Stimulated activated naive CD4-positive, alpha-beta T cell (primary cell): Measurements from ENCODE around the gene DISP1.

Experiments used
- DNase-seq, 6 experiments: peaks; one replicate each; lab custom pipeline; 2025; lab: John Stamatoyannopoulos, UW

The DISP1 gene, protein sequence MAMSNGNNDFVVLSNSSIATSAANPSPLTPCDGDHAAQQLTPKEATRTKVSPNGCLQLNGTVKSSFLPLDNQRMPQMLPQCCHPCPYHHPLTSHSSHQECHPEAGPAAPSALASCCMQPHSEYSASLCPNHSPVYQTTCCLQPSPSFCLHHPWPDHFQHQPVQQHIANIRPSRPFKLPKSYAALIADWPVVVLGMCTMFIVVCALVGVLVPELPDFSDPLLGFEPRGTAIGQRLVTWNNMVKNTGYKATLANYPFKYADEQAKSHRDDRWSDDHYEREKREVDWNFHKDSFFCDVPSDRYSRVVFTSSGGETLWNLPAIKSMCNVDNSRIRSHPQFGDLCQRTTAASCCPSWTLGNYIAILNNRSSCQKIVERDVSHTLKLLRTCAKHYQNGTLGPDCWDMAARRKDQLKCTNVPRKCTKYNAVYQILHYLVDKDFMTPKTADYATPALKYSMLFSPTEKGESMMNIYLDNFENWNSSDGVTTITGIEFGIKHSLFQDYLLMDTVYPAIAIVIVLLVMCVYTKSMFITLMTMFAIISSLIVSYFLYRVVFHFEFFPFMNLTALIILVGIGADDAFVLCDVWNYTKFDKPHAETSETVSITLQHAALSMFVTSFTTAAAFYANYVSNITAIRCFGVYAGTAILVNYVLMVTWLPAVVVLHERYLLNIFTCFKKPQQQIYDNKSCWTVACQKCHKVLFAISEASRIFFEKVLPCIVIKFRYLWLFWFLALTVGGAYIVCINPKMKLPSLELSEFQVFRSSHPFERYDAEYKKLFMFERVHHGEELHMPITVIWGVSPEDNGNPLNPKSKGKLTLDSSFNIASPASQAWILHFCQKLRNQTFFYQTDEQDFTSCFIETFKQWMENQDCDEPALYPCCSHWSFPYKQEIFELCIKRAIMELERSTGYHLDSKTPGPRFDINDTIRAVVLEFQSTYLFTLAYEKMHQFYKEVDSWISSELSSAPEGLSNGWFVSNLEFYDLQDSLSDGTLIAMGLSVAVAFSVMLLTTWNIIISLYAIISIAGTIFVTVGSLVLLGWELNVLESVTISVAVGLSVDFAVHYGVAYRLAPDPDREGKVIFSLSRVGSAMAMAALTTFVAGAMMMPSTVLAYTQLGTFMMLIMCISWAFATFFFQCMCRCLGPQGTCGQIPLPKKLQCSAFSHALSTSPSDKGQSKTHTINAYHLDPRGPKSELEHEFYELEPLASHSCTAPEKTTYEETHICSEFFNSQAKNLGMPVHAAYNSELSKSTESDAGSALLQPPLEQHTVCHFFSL (N-terminal part only)

DNA sequence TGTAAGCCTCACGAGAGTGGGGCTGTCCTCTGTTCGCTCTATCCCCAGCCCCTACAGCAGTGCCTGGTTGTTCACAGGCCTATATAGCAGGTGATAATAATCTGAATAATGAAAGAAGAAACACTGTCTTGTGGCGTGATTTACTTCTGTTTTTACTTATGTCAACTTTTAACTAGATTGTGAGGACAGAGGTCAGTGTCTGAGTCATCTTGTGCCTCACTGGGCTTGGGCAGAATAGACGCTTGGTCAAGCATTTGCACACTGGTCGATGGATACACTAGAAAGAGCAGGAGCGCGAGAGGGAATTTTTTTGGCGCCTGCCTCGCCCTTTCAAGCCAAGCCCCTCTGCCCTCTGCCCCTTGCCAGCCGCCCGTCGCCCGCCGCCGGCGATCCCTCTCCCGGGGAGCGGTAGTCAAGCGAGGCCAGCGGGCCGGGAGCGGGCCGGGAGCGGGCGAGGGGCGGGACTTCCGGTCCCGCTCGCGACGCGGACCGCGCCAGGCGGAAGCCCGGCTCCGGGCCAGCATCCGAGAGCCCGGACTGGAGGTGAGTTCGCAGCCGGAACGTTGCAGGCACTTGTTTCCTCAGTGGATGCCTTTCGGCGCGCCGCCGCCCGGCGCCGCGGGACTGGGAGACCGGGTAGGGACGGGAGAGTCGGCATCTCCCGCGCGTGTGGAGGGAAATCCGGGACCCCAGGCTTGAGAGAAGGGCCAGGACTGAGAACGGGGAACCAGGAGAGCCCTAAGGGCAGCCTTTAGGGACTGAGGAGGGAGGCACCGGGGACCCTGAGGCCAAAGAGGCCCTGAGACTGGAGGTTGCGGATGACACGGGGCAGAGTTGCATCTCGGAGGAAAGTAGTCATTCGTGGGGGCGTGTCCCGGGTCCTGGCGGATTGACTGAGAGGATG is at the start of gene DISP1:
DISP1 (plus strand) TSS at position 504 of the 904 bp plus-strand sequence. CDS start 127,785 bp downstream, outside the sequence.
- peak; percentile 40 to 65 (median 54) for DNase-seq

DNA sequence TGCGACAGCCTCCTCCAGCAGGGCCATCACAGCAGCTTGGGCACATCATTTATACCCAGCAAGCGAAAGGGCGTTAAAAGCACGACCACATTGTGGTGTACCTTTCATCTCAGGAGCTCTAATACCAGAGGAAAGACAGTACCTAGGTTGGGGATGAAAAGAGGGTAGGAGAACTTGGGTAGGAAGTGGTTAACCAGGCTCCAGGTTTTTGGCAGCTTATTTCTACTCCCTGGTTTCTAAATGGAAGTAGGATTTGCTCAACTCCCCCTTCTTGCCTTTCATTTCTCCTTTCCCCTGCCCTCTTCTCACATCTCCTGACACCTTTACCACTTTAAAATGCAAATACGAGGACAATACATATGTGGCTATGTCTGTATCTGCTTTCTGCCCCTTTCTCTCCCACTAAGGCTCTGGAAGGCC is 47.7 kb upstream of the DISP1 start:
- no peak for DNase-seq

- no peak for DNase-seq
Observed at GRCh38 chr1:222768592-222768991, 46.2 kb upstream of the DISP1 start.

- no peak for DNase-seq
Observed at GRCh38 chr1:222769181-222769580, 45.7 kb upstream of the DISP1 start.

GRCh38 chr1:222769971-222770620 is 44.7 kb upstream of the DISP1 start:
- DNase-seq, result no peak

GRCh38 chr1:222772996-222773379 is 41.9 kb upstream of the DISP1 start:
- peak in 2 of 6 experiments; percentile 15 to 42 for DNase-seq

DNA sequence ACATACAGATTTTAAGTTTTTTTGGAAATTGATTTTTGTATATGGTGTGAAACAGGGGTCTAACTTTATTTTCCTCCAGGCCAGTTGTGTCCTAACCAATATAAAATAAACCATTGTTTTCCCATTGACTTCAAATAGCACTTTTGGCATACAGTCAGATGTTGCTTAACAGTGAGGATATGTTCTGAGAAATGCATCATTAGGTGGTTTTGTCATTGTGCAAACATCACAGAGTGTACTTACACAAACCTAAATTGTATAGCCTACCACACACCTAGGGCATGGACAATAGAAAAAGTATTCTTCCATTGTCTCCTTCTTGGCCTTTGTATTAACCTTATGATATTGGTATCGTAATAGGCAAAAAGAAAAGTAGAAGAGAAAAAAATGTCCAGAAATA is 37.4 kb upstream of the DISP1 start:
- no peak for DNase-seq

GRCh38 chr1:222777977-222778376 is 36.9 kb upstream of the DISP1 start:
- DNase-seq, result no peak

DNA sequence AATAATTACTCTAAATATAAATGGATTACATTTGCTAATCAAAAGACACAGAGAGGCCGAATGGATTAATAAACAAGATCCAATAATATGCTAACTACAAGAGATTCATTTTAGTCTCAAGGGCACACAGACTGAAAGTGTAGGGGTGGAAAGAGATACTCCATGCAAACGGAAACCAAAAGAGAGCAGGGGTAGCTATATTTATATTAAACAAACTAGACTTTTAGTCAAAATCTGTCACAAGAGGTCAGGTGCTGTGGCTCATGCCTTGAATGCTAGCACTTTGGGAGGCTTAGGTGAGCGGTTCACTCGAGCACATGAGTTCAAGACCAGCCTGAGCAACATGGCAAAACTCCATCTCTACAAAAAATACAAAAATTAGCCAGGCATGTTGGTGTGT is 33.6 kb upstream of the DISP1 start:
- DNase-seq, result no peak

- no peak for DNase-seq
Observed at GRCh38 chr1:222783051-222783450, 31.8 kb upstream of the DISP1 start.

DNA sequence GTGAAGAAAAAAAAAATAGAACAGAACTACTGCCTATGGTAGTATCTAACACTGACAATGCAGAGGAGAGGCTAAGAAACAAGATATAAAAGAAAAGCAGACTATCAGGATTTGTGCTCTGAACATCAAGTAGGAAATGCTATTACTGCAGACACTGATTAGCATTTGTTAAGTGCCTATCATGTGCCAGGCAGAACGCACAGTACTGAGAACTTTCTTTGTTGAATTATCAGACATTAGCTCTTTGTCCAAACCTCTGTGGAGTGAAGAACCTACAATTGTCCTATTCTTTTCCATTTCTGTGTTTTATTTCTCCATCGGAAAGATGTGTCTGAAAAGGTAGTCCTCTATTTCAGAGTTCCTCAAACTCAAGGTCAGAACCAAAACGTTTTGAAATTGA is 30.5 kb upstream of the DISP1 start:
- DNase-seq, result no peak

GRCh38 chr1:222784916-222785315 is 29.9 kb upstream of the DISP1 start:
- no peak for DNase-seq

DNA sequence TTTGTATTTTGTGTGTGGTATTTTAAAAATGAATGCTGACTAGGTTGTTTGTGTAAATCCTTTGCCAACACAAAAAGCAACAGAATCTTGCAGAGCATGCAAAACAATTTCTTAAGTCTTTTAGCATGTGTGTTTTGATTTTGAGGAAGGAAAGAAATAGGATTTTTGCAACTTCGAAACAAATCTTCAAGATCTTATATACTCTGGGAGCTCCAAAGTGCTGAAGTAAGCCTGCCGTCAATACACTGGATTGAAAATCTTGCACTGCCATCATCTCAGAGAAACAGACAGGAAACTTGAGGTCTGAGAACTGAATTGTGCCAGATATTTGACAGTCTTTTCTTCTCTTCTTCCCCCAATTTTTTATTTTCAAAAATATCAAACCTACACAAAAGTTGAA is 29.3 kb upstream of the DISP1 start:
- no peak for DNase-seq

GRCh38 chr1:222786121-222786520 is 28.7 kb upstream of the DISP1 start:
- no peak for DNase-seq

DNA sequence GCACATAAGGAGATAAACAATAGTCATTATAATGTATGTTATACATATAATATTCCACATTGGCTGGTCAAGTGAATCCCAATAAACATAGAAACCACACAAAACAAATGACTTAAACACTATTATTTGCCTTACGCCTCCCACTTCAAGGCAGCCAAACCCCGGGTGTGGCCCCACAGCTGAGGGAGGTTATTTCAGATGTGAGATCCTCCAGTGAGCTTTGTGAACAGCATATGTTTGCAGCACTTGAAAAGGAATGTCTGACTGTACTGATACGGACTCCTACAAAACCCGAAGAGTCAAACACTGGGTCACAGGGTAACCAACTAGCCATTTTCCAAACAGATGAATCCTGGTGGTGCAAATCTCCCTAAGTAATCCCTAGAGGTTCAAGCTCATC is 27.1 kb upstream of the DISP1 start:
- no peak for DNase-seq

GRCh38 chr1:222788402-222789156 is 26.3 kb upstream of the DISP1 start:
- no peak for DNase-seq

- DNase-seq, result no peak
Observed at GRCh38 chr1:222790115-222790514, 24.7 kb upstream of the DISP1 start.

GRCh38 chr1:222790520-222790919 is 24.3 kb upstream of the DISP1 start:
- DNase-seq, result no peak

DNA sequence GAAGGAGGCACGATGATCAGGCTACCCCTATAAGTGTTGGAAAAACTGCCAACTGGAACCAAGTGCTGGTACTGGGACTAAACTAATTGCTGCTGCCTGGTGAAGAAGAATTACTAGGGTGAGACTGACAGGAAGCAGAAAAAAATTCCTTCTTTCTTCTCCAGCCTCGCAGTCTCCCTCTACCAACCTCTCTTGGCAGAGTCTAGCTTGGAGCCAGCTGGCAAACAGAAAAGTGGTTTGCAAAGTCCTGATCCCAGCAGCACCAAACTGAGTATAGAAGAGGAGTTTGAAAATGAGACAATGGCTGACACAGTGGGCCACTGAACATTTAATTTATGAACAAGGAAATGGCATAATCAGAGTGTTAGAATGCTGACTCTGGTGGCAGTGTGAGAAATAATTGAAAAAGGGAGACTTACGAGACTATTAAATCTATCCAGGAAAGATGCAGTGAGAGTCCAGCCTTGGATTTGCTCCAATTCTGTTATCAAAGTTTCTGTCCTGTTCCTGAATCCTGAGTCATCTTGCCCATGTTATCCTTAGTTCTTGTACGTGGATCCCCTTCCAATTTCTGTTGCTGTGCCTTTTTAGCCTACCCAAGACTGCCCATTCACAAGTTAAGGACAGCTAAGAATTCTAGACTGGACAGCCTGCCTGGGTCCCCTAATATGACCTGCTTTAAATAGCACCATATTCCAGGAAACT is 23.7 kb upstream of the DISP1 start:
- no peak for DNase-seq
